ENCODE data around the gene NR3C2.

The NR3C2 gene

DNA sequence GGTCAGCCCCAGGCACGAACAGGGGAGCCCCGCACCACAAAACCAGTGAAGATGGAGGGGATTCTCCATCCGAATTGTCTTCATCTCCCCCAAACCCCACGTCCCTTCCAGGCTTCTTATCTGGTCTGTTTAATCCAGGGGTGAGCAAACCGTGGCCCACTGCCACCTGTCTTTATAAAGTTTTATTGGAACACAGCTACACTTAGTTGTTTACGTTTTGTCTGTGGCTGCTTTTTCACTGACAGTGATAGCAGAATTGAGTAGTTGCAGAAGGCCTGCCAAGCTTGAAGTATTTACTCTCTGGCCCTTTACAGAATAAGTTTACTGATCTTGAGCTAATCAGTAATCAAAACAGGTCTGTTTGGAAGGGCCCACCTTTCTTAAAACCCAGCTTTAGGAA is 386.4 kb downstream of the NR3C2 start:
- TF ChIP-seq, protein P1, sequence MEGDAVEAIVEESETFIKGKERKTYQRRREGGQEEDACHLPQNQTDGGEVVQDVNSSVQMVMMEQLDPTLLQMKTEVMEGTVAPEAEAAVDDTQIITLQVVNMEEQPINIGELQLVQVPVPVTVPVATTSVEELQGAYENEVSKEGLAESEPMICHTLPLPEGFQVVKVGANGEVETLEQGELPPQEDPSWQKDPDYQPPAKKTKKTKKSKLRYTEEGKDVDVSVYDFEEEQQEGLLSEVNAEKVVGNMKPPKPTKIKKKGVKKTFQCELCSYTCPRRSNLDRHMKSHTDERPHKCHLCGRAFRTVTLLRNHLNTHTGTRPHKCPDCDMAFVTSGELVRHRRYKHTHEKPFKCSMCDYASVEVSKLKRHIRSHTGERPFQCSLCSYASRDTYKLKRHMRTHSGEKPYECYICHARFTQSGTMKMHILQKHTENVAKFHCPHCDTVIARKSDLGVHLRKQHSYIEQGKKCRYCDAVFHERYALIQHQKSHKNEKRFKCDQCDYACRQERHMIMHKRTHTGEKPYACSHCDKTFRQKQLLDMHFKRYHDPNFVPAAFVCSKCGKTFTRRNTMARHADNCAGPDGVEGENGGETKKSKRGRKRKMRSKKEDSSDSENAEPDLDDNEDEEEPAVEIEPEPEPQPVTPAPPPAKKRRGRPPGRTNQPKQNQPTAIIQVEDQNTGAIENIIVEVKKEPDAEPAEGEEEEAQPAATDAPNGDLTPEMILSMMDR (conservative IDR thresholded peaks at IDR 0.05; ENCODE audit: low read depth, low read length): no peak
- no peak overlapping the region for H3K4me3 ChIP-seq (ENCODE audit: low read depth, low read length)

DNA sequence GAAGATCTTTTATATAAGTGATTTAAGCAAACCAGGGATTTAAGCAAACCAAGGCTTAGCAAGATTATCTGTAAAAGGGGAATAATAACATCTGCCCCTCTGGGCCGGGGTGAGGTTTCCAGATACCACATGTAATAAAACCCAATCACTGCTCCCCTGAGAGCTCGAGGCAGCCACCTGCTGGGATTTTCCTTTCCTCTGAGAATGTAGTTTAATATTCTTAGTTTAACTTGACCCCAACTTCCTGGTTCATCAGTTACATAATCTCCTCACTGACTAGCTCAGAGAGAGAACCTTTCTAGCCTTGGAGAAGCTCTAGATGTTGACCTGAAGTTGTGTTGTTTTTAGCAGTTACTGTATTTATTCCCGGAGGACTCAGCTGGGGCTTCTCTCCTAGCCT is 387.9 kb downstream of the NR3C2 start:
- no peak overlapping the region for H3K4me3 ChIP-seq (ENCODE audit: low read depth, low read length)
- peak; percentile 70 for DNase-seq (ENCODE audit: low read depth)
- TF ChIP-seq, protein P1 (conservative IDR thresholded peaks at IDR 0.05; ENCODE audit: low read depth, low read length): peak; percentile 19

More for the DNA sequence above, 386.4 kb downstream of the NR3C2 start:
- DNase-seq (ENCODE audit: low read depth): no peak

GRCh38 chr4:148053298-148054003 is 388.8 kb downstream of the NR3C2 start:
- TF ChIP-seq, protein P1 (conservative IDR thresholded peaks at IDR 0.05; ENCODE audit: low read depth, low read length): no peak
- DNase-seq (ENCODE audit: low read depth): no peak
- no peak overlapping the region for H3K4me3 ChIP-seq (ENCODE audit: low read depth, low read length)

DNA sequence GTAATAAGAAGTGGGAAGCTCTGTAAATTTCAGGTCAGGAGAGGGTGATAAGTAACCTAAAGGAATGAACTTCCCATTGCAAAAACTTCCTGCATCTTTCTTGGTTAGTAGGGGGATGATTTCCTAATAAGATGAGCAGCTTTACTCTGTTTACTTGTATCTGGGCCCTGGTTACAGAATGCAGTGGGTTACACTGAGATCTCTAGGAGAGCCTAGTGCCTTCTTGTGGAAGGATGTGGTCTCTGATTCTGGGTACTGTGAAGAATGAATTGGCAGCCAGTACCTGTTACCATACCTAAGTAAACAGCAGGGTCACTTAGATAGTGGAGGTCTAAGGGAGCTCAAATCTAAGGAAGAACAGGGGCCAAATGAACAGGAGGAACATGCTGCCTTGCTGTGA is 389.8 kb downstream of the NR3C2 start:
- peak; percentile 36 for DNase-seq (ENCODE audit: low read depth)
- TF ChIP-seq, protein P1 (conservative IDR thresholded peaks at IDR 0.05; ENCODE audit: low read depth, low read length): peak; percentile 12
- no peak overlapping the region for H3K4me3 ChIP-seq (ENCODE audit: low read depth, low read length)

- TF ChIP-seq, protein P1 (conservative IDR thresholded peaks at IDR 0.05; ENCODE audit: low read depth, low read length): no peak
- H3K4me3 ChIP-seq (ENCODE audit: low read depth, low read length): no peak overlapping the region
- no peak for DNase-seq (ENCODE audit: low read depth)
Measured at GRCh38 chr4:148051403-148051802, 390.8 kb downstream of the NR3C2 start.

DNA sequence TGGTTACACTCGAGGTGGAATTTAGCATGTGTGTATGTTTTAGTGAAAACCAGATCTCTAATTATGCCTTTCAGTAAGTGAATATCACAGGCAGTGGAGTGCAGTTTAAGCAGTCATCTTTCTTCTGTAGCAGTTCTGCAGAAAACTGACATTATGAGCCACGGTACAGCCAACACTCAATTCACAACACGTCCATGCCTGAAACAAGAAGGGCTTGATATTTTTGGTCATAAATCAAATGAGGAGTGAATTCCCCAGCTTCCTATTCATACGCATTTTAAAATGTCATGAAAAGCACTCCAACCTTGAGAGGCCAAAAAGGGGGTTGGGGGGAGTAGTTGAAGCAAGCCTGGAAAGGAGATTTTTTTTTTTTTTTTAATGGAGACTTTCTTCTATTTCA is 393.6 kb downstream of the NR3C2 start:
- TF ChIP-seq, protein P1 (conservative IDR thresholded peaks at IDR 0.05; ENCODE audit: low read depth, low read length): no peak
- H3K4me3 ChIP-seq (ENCODE audit: low read depth, low read length): no peak overlapping the region
- DNase-seq (ENCODE audit: low read depth): no peak

GRCh38 chr4:148044912-148045352 is 397.3 kb downstream of the NR3C2 start:
- H3K4me3 ChIP-seq (ENCODE audit: low read depth, low read length): no peak overlapping the region
- TF ChIP-seq, protein P1 (conservative IDR thresholded peaks at IDR 0.05; ENCODE audit: low read depth, low read length): peak; percentile 59
- DNase-seq (ENCODE audit: low read depth): peak; percentile 64
